HEK293T (cell line): ENCODE data around the gene FERMT2.

Experiments used
- CTCF ChIA-PET: fragments of 350-600 bp; formaldehyde crosslinking; extraction: SDS; loops from one replicate; lab custom pipeline; 2021; ENCODE audit warnings: antibody characterized with exemption, inconsistent platforms; lab: Yijun Ruan, JAX
- POLR2A ChIA-PET: fragments of 350-600 bp; formaldehyde crosslinking; extraction: SDS; loops from one replicate; lab custom pipeline; 2020; ENCODE audit warnings: antibody characterized with exemption, inconsistent platforms; lab: Yijun Ruan, JAX
- DNase-seq: peaks from one replicate; pipeline ENCODE4 v3.0.0; 2012; ENCODE audit warnings: mixed read lengths; ENCODE audit errors: extremely low spot score
- ARNT ChIP-seq: fragments of 450-650 bp; IDR thresholded peaks from 2 replicates; pipeline ENCODE4 v1.6.1; 2017; ENCODE audit warnings: mild to moderate bottlenecking
- BHLHE40 ChIP-seq: fragments of 450-650 bp; IDR thresholded peaks from 2 replicates; pipeline ENCODE4 v1.6.1; 2016; ENCODE audit warnings: mild to moderate bottlenecking, moderate library complexity, borderline replicate concordance
- CTBP1 ChIP-seq: fragments of 450-650 bp; IDR thresholded peaks from 2 replicates; pipeline ENCODE4 v1.6.1; 2016; ENCODE audit warnings: borderline replicate concordance
- ELF4 ChIP-seq: fragments of 450-650 bp; IDR thresholded peaks from 2 replicates; pipeline ENCODE4 v1.6.1; 2017; ENCODE audit warnings: antibody characterized with exemption
- FOXK2 ChIP-seq: fragments of 450-650 bp; IDR thresholded peaks from 2 replicates; pipeline ENCODE4 v1.6.1; 2016; ENCODE audit warnings: mild to moderate bottlenecking
- FOXM1 ChIP-seq: fragments of 450-650 bp; IDR thresholded peaks from 2 replicates; pipeline ENCODE4 v1.6.1; 2017; ENCODE audit warnings: mild to moderate bottlenecking, borderline replicate concordance
- HDGF ChIP-seq: fragments of 450-650 bp; IDR thresholded peaks from 2 replicates; pipeline ENCODE4 v1.6.1; 2017; ENCODE audit warnings: antibody characterized with exemption, borderline replicate concordance
- L3MBTL2 ChIP-seq: fragments of 450-650 bp; conservative IDR thresholded peaks from 2 replicates; pipeline ENCODE4 v1.6.1; 2016; ENCODE audit warnings: mild to moderate bottlenecking
- LEF1 ChIP-seq: fragments of 450-650 bp; IDR thresholded peaks from 2 replicates; pipeline ENCODE4 v1.6.1; 2017; ENCODE audit warnings: mild to moderate bottlenecking, borderline replicate concordance
- NFRKB ChIP-seq: fragments of 450-650 bp; IDR thresholded peaks from 2 replicates; pipeline ENCODE4 v1.6.1; 2016; ENCODE audit warnings: mild to moderate bottlenecking, moderate library complexity
- PKNOX1 ChIP-seq: fragments of 450-650 bp; IDR thresholded peaks from 2 replicates; pipeline ENCODE4 v1.6.1; 2016
- SP1 ChIP-seq: fragments of 450-650 bp; IDR thresholded peaks from 2 replicates; pipeline ENCODE4 v1.6.1; 2017
- SUZ12 ChIP-seq: fragments of 450-650 bp; IDR thresholded peaks from 2 replicates; pipeline ENCODE4 v1.6.1; 2016; ENCODE audit warnings: mild to moderate bottlenecking
- TARDBP ChIP-seq: fragments of 450-650 bp; IDR thresholded peaks from 2 replicates; pipeline ENCODE4 v1.6.1; 2016
- ZNF384 ChIP-seq: fragments of 450-650 bp; IDR thresholded peaks from 2 replicates; pipeline ENCODE4 v1.6.1; 2016

FERMT2 gene

GRCh38 chr14:52954346-52955214 is 3.7 kb upstream of the FERMT2 start:
- ChIA-PET CTCF (interaction anchor here (0.5 to 1.0 kb wide), 4 partner anchors 10 to 153 kb away, joined by 3 to 5 read pairs (median 4); no protein-coding TSS in a partner anchor), POLR2A (interaction anchor here (0.6 to 0.7 kb wide), 2 partner anchors 34 to 58 kb away, joined by 3 read pairs; no protein-coding TSS in a partner anchor)
- TF ChIP-seq PKNOX1 = no peak
- TF ChIP-seq FOXM1 = no peak
- no peak for TF ChIP-seq ARNT
- no peak for TF ChIP-seq BHLHE40
- no peak for TF ChIP-seq FOXK2
- TF ChIP-seq HDGF = no peak
- TF ChIP-seq ZNF384 = no peak
- DNase-seq = peak; percentile 26

GRCh38 chr14:52951681-52952554 is 1.1 kb upstream of the FERMT2 start:
- peak; percentile 49 for DNase-seq
- ChIA-PET CTCF (interaction anchor here (0.9 to 1.1 kb wide), 3 partner anchors 9 to 134 kb away, joined by 3 to 5 read pairs (median 3); no protein-coding TSS in a partner anchor), POLR2A (interaction anchor here (1.6 to 2.0 kb wide), 3 partner anchors 9 to 200 kb away, joined by 4 to 6 read pairs (median 5); partner anchors contain the start of gene GNPNAT1)
- no peak for TF ChIP-seq CTBP1
- TF ChIP-seq PKNOX1 = peak; percentile 80

- ChIA-PET POLR2A (interaction anchor here (0.9 kb wide), 1 partner anchor 12 kb away, joined by 5 read pairs; no protein-coding TSS in a partner anchor), CTCF (interaction anchor here (0.5 to 1.0 kb wide), 2 partner anchors 11 to 101 kb away, joined by 3 read pairs; no protein-coding TSS in a partner anchor)
- TF ChIP-seq ARNT = no peak
- no peak for TF ChIP-seq LEF1
- TF ChIP-seq SP1 = no peak
- TF ChIP-seq SUZ12 = no peak
- no peak for TF ChIP-seq FOXK2
- no peak for TF ChIP-seq TARDBP
- no peak for TF ChIP-seq ELF4
- TF ChIP-seq NFRKB = no peak
- no peak for TF ChIP-seq CTBP1
- TF ChIP-seq HDGF = no peak
- no peak for TF ChIP-seq BHLHE40
- TF ChIP-seq L3MBTL2 = no peak
- TF ChIP-seq ZNF384 = no peak
- TF ChIP-seq FOXM1 = no peak
- TF ChIP-seq PKNOX1 = no peak
- peak; percentile 40 for DNase-seq
These were observed 396 bp downstream of the FERMT2 start for GRCh38 chr14:52950410-52950897.

- TF ChIP-seq L3MBTL2 = peak; percentile 53
- no peak for TF ChIP-seq NFRKB
- ChIA-PET POLR2A (no interaction called here), CTCF (interaction anchor here (0.7 kb wide), 1 partner anchor 40 kb away, joined by 5 read pairs; no protein-coding TSS in a partner anchor)
- peak; percentile 42 for DNase-seq
These were observed 990 bp downstream of the FERMT2 start for GRCh38 chr14:52949711-52950409.

GRCh38 chr14:52949249-52949648 is 1.6 kb downstream of the FERMT2 start:
- no peak for DNase-seq
- POLR2A ChIA-PET = no interaction called here
- peak; percentile 34; the same call in 1 of the 2 replicates for TF ChIP-seq ZNF384
- TF ChIP-seq SUZ12 = no peak
- CTCF ChIA-PET = interaction anchor here (0.7 to 1.0 kb wide), 2 partner anchors 11 to 39 kb away, joined by 3 to 5 read pairs; no protein-coding TSS in a partner anchor

GRCh38 chr14:52948836-52949235 is 2.0 kb downstream of the FERMT2 start:
- ChIA-PET POLR2A (no interaction called here), CTCF (interaction anchor here (0.6 to 1.0 kb wide), 3 partner anchors 12 to 252 kb away, joined by 3 read pairs; no protein-coding TSS in a partner anchor)
- TF ChIP-seq LEF1 (no peak), CTBP1 (no peak)
- DNase-seq = no peak
